NCI-H128 (cell line): ENCODE data around the gene TGDS.
A peak's percentile ranks its signal among the peaks of the same experiment; 100 is the strongest.
"Not testable (repeated sequence)": the region's sequence is repeated elsewhere in the genome, so short reads cannot be mapped to it uniquely, and the experiment has no call there.

Experiments used
- DNase-seq: peaks from one replicate; lab custom pipeline; 2025; ENCODE audit not compliant: unreplicated experiment; lab: John Stamatoyannopoulos, UW

The TGDS gene, protein sequence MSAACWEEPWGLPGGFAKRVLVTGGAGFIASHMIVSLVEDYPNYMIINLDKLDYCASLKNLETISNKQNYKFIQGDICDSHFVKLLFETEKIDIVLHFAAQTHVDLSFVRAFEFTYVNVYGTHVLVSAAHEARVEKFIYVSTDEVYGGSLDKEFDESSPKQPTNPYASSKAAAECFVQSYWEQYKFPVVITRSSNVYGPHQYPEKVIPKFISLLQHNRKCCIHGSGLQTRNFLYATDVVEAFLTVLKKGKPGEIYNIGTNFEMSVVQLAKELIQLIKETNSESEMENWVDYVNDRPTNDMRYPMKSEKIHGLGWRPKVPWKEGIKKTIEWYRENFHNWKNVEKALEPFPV

DNA sequence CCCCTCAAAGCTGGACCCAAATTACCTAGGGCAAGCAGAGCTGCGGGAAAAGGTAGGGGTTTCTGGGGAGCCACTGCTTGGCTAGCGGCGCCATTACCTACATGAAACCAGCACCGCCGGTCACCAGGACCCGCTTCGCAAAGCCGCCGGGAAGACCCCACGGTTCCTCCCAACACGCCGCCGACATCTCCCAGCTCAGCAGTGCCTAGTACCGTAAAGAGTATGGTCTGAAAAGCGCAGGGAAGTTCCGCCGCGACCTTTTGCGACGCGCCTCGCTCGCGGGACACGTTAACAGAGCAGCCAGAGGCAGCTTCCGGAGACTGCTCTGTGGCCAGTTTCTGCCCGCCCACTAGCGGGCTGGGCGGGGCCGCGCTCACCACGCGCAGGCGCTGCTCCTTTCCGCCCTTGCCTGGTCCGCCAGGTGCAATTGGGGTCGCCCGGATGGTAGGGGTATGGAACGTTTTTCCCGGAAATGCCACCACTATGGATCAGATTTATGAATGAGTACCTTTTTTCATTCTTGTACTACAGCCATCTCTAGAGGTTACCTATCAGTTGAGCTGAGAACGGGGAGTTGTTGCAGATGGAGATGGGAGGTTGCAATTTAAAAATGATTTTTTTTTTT is at the start of gene TGDS:
Gene TGDS (minus strand): TSS at position 203 of the 625 bp plus-strand sequence. CDS start 16 bp downstream, at position 187.
- peak; percentile 72 for DNase-seq

DNA sequence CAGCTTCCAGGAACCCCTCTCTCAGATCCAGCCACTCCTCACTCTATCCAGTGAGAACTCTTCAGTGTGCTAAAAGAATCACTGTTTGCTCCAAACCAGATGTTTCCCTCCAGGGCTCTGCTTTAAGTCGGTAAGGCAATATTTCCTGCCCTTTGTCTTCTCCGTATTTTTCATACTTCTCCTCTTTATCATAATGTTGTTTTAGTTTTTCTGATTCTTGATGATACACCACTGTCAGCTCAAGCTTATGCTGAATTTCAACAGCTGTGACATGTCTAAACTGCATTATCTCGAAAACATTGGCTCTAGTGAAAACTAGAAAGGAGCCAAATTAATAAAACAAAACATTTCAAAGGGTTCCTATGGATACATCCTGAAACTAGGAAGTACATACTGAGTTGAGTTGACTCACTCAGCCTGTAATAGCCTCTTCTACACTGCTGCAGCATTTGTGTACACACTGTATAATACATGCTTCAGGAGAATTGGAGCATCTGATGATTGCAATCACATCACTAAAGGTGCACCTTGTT is 45.5 kb upstream of the TGDS start:
- DNase-seq = no peak

DNA sequence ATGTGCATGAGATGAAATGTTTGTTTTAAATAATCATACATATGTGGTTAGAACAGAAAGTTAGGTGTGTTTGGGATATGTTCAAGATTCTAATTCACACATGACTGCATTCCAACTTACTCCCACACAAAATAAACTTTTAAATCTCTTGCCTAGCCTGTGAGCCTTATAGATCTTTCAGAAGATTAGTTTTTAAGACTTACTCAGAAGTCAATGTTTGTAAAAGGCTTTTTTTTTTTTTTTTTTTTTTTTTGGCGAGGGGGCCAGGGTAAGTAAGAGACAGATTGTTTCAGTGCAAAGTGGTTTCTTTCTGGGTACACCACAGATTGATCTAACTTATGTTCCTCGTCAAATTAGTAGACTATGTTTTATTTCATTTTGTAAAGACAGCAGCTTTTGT is 44.8 kb upstream of the TGDS start:
- no peak for DNase-seq

DNA sequence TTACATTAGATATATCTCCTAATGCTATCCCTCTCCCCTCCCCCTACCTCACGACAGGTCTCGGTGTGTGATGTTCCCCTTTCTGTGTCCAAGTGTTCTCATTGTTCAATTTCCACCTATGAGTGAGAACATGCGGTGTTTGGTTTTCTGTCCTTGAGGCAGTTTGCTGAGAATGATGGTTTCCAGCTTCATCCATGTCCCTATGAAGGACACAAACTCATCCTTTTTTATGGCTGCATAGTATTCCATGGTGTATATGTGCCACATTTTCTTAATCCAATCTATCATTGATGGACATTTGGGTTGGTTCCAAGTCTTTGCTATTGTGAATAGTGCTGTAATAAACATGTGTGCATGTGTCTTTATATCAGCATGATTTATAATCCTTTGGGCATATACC is 41.7 kb upstream of the TGDS start:
- not testable (repeated sequence) for DNase-seq

DNA sequence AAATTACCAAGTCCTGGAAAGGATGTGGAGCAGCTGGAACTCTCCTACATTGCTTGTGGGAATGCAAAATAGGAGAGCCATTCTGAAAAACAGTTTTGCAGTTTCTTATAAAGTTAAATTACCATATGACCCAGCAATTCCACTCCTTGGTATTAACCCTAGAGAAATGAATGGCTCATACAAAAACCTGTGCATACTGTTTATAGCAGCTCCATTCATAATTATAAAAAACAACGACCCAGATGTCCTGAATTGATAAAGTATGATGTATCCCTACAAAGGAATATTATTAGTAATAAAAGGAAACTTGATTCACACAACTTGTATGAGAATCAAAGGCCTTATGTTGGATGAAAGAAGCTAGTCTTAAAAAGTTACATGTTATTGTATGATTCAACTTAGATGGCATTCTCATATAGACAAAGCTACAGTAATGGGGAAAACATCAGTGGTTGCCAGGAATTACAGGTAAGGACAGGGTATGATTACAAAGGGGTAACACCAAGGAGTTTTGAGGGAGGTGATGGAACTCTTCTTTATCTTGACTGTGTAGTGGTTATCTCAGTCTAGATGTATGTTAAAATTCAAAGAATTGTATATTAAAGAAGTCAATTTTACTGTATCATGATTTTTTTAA is 41.1 kb upstream of the TGDS start:
- DNase-seq = no peak

DNA sequence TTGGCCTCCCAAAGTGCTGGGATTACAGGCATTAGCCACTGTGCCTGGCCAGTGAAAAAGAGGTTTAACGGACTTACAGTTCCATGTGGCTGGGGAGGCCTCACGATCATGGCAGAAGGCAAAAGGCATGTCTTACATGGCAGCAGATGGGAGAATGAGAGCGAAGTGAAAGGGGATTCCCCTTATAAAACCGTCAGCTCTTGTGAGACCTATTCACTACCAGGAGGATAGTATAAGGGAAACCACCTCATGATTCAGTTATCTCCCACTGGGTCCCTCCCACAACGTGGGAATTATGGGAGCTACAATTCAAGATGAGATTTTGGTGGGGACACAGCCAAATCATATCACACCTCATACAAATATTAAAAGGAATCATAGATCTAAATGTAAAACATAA is 40.1 kb upstream of the TGDS start:
- not testable (repeated sequence) for DNase-seq

DNA sequence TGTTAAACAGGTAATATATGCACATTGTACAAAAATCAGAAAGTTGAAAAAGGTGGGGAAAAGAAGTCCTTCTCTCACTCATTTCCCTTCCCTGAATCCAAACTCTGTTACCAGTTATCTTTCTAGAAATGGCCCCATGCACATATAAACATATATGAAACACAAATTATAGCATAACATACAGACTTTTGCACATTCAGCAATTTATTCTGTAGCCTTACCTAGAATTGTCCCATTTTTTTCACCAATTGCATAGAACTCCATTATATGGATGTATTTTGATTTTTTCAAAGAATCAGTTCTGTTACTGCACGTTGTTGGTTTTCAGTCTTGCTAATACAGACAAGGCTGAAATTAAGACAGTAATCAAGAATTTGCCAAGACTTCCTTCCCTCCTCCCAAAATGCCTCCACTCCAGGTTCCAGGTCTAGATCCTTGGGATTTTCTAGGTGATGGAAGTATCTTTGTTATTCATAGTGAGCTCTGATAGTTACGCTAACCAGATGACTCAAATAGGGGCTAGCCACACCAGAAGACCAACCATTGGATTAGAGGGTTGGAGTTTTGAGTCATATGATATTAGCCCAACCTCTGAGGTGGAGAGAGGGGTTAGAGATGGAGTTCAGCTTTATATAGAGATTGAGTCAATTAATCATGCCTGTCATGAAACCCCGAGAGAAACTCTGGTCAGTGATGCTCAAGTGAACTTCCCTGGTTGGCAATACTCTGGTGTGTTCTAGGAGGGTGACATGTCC is 36.5 kb upstream of the TGDS start:
- DNase-seq = no peak

DNA sequence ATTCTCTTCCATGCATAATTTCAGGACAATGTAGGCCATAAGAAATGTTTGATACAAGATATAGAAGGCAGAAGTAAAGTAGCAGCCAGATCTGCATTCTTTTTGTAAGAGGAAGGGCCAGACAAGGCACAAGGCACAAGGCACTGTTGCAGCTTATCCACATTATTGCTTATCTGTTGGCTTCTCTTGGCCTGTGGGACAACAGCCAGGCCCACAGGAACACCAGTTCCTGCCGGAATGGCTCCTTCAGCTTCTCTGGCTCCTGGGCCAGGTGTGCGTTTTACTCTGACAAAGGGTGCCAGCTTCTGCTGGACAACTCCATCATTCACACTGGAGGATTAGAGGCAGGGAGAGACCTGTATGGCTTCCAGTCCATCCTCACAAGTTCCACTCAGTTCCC is 34.9 kb upstream of the TGDS start:
- no peak for DNase-seq

DNA sequence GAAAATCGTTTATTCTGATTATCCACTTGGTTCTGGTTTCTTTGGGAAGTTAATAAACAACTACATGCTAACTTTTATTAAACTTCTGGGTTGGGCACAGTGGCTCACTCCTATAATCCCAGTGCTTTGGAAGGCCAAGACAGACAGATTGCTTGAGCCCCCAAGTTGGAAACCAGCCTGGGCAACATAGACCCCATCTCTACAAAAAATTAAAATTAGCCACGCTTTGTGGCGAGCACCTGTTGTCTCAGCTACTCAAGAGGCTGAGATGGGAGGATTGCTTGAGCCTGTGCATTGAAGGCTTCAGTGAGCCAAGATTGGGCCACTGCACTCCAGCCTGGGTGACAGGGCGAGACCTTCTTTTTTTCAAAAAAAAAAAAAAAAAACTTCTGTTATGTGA is 27.4 kb upstream of the TGDS start:
- DNase-seq = no peak

DNA sequence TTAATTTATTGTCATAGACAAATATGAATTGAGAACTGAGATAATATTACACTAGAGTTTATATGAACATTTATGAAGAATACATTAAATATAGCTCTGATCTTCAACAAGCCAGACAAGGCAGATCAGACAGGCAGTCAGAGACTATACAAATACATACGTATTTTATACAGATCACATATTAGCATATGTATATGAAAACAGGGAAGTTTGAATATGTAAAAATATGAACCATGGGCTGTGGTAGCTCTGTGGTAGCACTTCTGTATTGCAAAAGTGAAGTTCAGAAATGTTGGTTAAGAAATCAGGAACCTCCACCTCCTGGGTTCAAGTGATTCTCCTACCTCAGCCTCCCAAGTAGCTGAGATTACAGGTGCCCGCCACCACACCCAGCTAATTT is 26.4 kb upstream of the TGDS start:
- DNase-seq = no peak

DNA sequence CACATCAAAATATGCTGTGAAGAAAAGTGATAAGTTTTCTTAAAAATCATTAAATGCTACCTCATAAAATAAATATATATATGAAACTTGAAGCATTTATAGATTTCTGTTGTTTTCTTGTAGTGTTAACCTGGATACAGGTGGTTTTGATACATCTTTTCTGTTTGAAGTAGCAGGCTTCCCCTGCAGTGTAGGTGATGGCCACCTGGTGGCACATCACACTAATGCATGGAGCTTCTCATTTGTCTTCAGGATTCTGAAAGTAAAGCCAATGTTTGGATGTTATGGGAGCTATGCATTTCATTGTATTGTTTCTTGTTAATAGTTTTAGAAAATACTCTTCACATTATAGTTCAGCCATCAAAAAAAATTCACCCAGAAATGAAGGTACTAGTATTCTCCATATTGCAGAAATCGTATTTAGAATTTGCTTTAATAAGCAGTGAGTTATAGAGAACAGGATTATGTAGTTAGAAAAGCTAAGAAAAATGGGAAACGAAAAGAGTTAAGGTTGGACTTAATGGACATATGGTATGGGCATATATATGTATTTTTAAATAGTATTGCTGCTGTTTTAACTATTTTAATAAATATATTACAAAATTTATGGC is 24.4 kb upstream of the TGDS start:
- no peak for DNase-seq

DNA sequence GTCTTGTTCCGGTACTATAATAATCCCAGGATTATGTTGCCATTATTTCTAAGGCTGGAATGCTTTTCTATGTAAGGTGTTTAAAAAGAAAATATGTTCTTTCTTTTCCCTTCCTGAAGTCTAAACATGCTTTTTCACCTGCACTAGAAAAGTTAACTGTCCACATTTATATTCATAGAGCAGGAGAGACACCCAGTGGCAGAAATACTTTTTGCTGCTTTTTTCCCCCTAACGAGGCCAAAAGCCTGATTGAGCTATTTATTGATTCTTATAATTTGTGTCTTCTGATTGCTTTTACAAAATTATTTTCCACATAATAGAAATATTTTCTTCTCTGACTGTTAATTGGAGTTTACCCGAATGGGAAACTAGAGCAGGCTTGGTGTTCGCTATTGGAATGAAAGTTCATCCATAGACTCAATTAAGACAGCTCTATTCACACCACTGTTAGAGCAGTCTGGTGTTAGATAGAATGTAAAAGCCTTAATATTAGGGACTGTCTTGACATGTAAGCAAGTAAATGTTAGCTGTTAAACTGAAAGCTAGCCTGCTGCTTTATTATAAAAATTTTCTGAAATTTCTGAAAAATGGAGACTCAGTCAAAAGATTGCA is 21.5 kb upstream of the TGDS start:
- no peak for DNase-seq

DNA sequence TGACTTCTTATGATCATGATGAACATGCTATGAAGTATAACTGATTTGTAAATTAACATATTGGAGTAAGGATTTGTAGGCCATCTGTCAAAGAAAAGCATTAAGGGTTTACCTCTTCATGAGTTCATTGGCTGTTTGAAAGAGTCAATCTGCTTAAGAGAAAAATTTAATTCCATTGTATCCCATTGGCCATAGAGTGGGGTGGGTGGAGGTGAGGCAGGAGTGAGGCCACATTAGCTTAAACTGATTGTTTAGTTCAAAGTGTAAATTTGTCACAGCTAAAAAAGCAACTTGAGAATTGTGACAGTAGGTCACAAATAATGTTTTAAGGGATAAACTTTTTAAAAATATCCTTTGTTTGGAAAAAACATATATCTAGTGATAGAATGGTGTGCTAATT is 17.1 kb upstream of the TGDS start:
- no peak for DNase-seq

DNA sequence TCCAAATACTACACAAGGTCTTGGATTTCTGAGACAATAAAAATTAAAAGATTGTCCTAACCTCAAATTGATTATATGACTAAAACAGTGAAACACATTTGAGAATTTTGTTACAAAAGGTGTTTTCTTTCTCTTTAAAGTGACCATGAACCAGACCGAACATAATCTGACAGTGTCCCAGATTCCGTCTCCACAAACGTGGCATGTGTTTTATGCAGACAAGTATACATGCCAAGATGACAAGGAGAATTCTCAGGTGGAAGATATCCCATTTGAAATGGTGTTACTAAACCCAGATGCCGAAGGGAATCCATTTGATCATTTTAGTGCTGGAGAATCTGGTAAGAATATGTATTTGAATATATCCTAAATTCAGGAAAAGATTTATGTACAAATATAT is 16.1 kb upstream of the TGDS start:
- no peak for DNase-seq

DNA sequence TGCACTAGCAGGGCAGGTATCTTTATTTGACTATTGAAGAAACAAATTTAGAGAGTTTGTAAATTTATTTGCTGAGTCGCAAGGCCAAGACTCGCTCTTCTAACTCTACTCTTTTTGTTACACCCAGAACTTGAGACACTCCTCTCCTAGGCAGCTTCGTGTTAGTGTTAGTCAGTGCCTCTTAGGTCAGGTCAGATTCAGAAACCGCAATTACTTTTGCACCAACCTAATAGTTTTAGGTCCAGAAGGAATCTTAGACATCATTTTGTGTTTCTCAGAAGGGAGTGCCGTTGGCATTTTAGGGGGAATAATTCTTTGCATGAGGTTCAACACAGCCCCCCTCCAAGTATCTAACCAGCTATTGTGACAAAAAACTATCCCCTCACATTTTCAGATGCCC is 14.5 kb upstream of the TGDS start:
- DNase-seq = no peak

DNA sequence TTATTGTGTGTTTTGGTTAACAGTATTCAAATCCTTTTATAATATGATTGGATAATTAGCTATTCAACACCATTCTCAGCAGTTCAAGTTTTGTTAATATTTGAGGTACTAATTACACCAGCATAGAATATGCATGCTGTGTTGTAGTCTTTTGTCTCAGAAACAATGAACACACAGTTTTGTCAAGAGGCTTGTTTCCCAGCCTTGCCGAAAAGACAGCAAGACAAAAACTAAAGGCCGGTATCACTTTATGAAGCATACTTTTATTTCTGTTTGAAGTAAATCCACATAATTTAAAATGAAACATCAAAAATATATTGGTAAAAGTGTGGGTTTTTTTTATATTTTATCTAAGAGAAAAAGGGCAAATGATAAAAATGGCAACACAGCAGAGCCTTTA is 13.2 kb upstream of the TGDS start:
- DNase-seq = no peak

DNA sequence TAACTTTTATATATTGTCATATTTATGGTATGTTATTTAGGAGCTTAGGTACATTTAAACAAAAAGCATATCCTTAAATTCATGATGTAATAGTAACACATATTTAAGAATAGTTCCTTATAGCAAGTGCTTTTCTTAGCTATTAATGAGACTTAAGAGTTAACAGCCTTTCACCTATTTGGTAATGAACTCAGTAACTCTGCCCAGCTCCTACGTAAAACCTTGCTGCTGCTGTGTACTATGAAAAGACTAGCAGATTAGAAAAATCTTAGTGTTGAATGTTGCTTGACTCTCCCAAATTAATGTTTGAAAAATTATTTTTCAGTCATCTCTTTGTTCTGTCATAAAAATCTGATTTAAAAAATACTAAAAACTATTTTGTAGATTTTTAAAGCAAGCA is 12.6 kb upstream of the TGDS start:
- no peak for DNase-seq

DNA sequence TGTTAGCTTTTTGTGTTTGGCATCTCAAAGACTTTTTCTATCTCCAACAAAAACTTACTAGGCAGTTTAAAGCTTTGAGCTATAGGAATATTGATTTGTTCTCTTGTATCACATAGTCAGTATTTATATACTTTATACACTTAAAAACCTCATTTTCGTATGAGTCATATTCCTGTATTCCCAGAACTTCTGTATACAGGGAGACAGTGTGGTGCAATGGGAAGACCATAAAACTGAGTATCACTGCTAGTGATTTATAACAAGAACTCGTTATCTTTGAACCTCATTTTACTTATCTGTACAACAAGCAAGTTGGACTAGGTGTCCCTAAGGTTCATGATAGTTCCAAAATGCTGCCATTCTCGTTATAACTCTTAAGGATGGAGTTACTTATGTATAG is 12.0 kb upstream of the TGDS start:
- DNase-seq = no peak

DNA sequence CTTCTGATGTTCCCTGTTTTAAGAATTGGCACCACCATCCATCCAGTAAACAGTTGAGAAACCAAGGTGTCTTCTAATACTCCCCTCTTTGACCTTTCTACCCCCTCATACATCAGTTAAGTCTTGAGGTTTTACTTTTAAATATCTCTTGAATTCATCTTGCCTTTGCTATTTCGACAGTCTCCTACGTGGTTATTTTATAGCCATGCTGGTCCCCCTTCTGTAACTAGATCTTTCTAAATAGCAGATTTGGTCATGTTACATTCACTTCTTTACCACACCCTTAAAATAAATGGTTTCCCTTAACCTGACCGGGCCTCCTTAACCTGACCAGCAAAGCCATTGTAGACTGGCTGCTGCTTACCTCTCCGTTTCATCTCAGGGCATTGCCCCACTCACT is 11.1 kb upstream of the TGDS start:
- DNase-seq = no peak

DNA sequence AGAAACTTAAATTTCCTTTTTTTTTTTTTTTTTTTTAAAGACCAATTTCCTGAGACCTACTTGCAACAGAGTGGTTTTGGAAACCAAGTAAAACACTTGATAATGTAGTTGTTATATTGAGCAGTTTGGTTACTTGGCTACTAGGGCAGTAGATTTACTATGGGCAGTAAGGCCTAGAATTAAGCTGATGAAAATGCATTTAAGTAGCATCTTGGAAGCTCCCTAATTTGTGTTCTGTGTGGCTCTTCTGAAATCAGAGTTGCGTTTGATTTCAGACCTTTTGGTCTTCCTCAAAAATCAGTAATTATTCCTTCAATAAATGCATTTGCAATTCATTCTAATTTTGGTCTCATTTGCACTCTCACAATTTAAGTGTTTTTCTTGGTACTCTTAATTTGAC is 6.5 kb upstream of the TGDS start:
- DNase-seq = no peak
